GM19238 (cell line): Measurements from ENCODE around the gene PSG6.
"Not testable (repeated sequence)": the region's sequence is repeated elsewhere in the genome, so short reads cannot be mapped to it uniquely, and the experiment has no call there.

Source experiments
- DNase-seq: peaks from one replicate; pipeline ENCODE4 v3.0.0; 2011; ENCODE audit warnings: low spot score; ENCODE audit not compliant: insufficient read length

PSG6 gene

DNA sequence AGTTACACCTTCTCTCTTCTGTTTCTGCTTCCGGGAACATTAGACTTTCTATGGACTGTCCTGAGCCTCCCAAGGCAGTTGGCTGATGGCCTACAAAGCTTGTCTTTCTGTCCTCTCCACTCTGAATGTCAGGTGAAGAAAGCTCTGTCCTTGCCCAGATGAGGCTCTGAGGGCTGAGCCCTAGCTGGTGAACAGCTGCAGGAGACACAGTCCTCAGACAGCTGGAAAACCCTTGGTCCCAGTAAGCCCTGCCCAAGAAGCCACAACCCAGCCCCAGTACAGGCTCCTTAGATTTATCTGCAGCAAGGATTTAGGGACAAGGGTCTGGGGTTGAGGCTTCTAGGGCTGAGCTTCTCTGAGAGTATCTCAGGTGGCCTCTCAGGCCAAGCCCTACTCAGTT is 64.5 kb downstream of the PSG6 start:
- not testable (repeated sequence) for DNase-seq

GRCh38 chr19:42852821-42853220 is 64.9 kb downstream of the PSG6 start:
- DNase-seq = not testable (repeated sequence)
